Measurements from ENCODE around the gene ALG3.

The ALG3 gene

GRCh38 chr3:184257083-184257915 is 8.5 kb upstream of the ALG3 start:
- TF ChIP-seq TEAD4 (IDR thresholded peaks at IDR 0.05), result no peak
- no peak for TF ChIP-seq YY1 (IDR thresholded peaks at IDR 0.05; ENCODE audit: low read depth)
- TF ChIP-seq REST (IDR thresholded peaks at IDR 0.05; ENCODE audit: low read depth), result no peak
- TF ChIP-seq USF1 (IDR thresholded peaks at IDR 0.05), result no peak
- TF ChIP-seq, protein P1, sequence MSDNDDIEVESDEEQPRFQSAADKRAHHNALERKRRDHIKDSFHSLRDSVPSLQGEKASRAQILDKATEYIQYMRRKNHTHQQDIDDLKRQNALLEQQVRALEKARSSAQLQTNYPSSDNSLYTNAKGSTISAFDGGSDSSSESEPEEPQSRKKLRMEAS (IDR thresholded peaks at IDR 0.05), result no peak
- TF ChIP-seq EP300 (IDR thresholded peaks at IDR 0.05; ENCODE audit: borderline replicate concordance), result no peak
- no peak for TF ChIP-seq TAF1 (IDR thresholded peaks at IDR 0.05; ENCODE audit: low read depth)
- no peak for TF ChIP-seq EGR1 (IDR thresholded peaks at IDR 0.05)
- no peak for TF ChIP-seq FOXM1 (IDR thresholded peaks at IDR 0.05; ENCODE audit: borderline replicate concordance, low read depth)
- TF ChIP-seq TCF12 (IDR thresholded peaks at IDR 0.05; ENCODE audit: low read depth), result no peak
- no peak for TF ChIP-seq ZBTB7A (IDR thresholded peaks at IDR 0.05; ENCODE audit: low read depth)
- TF ChIP-seq RAD21 (IDR thresholded peaks at IDR 0.05; ENCODE audit: low read depth), result no peak
- TF ChIP-seq CEBPB (IDR thresholded peaks at IDR 0.05), result no peak
- TF ChIP-seq NFIC (IDR thresholded peaks at IDR 0.05), result no peak
- no peak for TF ChIP-seq CREB1 (IDR thresholded peaks at IDR 0.05; ENCODE audit: low read depth)

DNA sequence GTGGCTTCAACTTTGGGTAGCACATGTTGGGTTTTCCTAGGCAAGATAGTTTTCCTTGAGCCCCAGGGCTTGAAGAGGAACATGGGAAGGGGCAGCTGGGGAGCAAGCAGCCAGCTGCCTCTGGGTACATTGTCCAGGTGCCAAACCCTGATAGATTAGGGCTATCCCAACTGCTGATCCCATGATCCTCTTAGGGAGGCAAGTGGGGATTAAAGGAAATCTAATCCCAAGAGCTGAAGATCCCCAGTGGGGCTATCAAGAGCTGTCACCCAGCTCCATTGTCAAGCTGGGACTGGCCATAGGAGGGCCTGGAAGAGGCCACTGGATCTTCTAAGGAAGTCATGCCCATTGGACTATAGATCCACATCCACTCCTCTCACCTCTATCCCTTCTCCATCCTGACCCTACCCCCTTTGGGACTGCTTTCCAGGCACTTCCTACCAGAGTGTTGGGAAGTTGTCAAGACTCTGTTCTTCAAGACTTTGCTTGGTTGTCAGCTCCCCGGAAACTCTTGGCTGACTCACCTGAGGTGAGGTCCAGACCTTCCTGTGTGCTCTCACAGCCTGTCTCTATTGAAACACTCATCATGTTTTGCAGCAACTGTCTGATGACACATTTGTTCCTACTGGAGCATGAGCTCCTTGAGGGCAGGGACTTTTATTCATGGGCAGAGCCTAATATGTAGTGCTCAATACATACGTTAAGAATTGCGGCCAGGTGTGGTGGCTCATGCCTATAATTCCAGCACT is 6.7 kb upstream of the ALG3 start:
- TF ChIP-seq EP300 (IDR thresholded peaks at IDR 0.05; ENCODE audit: borderline replicate concordance) (no peak), REST (IDR thresholded peaks at IDR 0.05; ENCODE audit: low read depth) (no peak), USF1 (IDR thresholded peaks at IDR 0.05) (no peak), TCF12 (IDR thresholded peaks at IDR 0.05; ENCODE audit: low read depth) (no peak), FOXM1 (IDR thresholded peaks at IDR 0.05; ENCODE audit: borderline replicate concordance, low read depth) (no peak), EGR1 (IDR thresholded peaks at IDR 0.05) (no peak), TAF1 (IDR thresholded peaks at IDR 0.05; ENCODE audit: low read depth) (no peak), RAD21 (IDR thresholded peaks at IDR 0.05; ENCODE audit: low read depth) (no peak), NFIC (IDR thresholded peaks at IDR 0.05) (no peak), CREB1 (IDR thresholded peaks at IDR 0.05; ENCODE audit: low read depth) (no peak), CEBPB (IDR thresholded peaks at IDR 0.05) (no peak), YY1 (IDR thresholded peaks at IDR 0.05; ENCODE audit: low read depth) (no peak), TEAD4 (IDR thresholded peaks at IDR 0.05) (no peak)

- TF ChIP-seq RAD21 (IDR thresholded peaks at IDR 0.05; ENCODE audit: low read depth) (peak; percentile 89), FOXM1 (IDR thresholded peaks at IDR 0.05; ENCODE audit: borderline replicate concordance, low read depth) (no peak; the same call in 1 of the 2 replicates)
These were observed 1.5 kb upstream of the ALG3 start for GRCh38 chr3:184250167-184250828.

GRCh38 chr3:184249412-184250166 is 827 bp upstream of the ALG3 start, which contains the start of gene EEF1AKMT4:
Gene EEF1AKMT4, plus strand, starts transcription at chr3:184249672. Its CDS starts 23 bp downstream, at chr3:184249695.
- TF ChIP-seq RAD21 (IDR thresholded peaks at IDR 0.05; ENCODE audit: low read depth), result peak; percentile 8; the same call in 1 of the 2 replicates
- no peak; the same call in 1 of the 2 replicates for TF ChIP-seq EGR1 (IDR thresholded peaks at IDR 0.05)
- peak; percentile 38; the same call in 1 of the 2 replicates for TF ChIP-seq EP300 (IDR thresholded peaks at IDR 0.05; ENCODE audit: borderline replicate concordance)
- TF ChIP-seq USF1 (IDR thresholded peaks at IDR 0.05), result peak; percentile 70
- TF ChIP-seq YY1 (IDR thresholded peaks at IDR 0.05; ENCODE audit: low read depth), result peak; percentile 86
- no peak for TF ChIP-seq ZBTB7A (IDR thresholded peaks at IDR 0.05; ENCODE audit: low read depth)
- TF ChIP-seq TCF12 (IDR thresholded peaks at IDR 0.05; ENCODE audit: low read depth), result peak; percentile 48; the same call in 1 of the 2 replicates
- TF ChIP-seq, protein P1 (IDR thresholded peaks at IDR 0.05), result peak; percentile 100
- peak; percentile 20; the same call in 1 of the 2 replicates for TF ChIP-seq FOXM1 (IDR thresholded peaks at IDR 0.05; ENCODE audit: borderline replicate concordance, low read depth)
- peak; percentile 28; the same call in 1 of the 2 replicates for TF ChIP-seq NFIC (IDR thresholded peaks at IDR 0.05)
- TF ChIP-seq TEAD4 (IDR thresholded peaks at IDR 0.05), result no peak; the same call in 1 of the 2 replicates
- TF ChIP-seq REST (IDR thresholded peaks at IDR 0.05; ENCODE audit: low read depth), result peak; percentile 41
- peak; percentile 99 for TF ChIP-seq CEBPB (IDR thresholded peaks at IDR 0.05)
- TF ChIP-seq CREB1 (IDR thresholded peaks at IDR 0.05; ENCODE audit: low read depth), result no peak
- TF ChIP-seq TAF1 (IDR thresholded peaks at IDR 0.05; ENCODE audit: low read depth), result peak; percentile 65

All from Ishikawa (cell line).